ENCODE data around the gene TBX19. TPM values are rescaled to one million over a fixed set of nuclear protein-coding genes. Genes with fewer than 3 reads are reported as not detected.

TBX19 gene
- total and polyA plus RNA-seq, 2 experiments from 2014 or later: 0.57 to 1.9 TPM

DNA sequence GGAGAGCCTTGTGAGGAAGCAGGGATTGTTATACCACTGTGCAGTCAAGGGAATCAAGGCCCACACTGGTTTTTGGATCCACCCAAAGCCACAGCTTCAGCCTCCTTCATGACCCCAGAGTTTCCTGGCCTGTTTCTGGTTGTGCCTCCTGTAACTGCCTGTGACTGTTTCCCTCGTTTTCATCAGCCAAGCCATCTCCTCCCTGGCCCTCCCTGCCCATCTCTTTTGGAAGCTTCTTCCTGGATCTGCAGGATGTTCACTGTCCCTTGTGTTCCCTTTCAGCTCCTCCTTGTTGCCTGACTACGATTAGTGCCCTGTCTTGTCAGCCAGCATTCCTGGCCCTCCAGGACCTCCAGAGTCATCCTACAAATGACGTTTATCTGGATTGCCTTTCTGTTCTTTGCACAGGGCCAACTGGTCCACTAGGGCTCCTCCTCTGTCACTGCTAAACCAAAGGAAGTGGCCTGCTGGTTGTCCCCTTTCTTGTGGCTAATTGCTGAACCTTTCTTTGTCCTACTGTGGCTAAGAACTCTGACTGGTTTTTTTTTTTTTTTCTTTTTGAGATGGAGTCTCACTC lies 37.0 kb upstream of the TBX19 start:
- no peak for DNase-seq (ENCODE audit: low spot score)
- Histone ChIP-seq H3K4me2 (no peak overlapping the region), H3K79me2 (peaks cover 21% of the 10 kb centered on the region), H3K4me1 (ENCODE audit: insufficient read depth) (peaks cover 5% of the 10 kb centered on the region), H3K27me3 (no peaks in the 10 kb centered on the region), H4K20me1 (ENCODE audit: insufficient read depth, poor library complexity, severe bottlenecking) (no peaks in the 10 kb centered on the region), H3K4me3 (no peak overlapping the region), H3K27ac (peak overlapping the region; percentile 64), H3K36me3 (replicated peaks; ENCODE audit: insufficient read depth, low read depth) (peaks cover 4% of the 10 kb centered on the region), H3K9me2 (replicated peaks; ENCODE audit: insufficient read depth) (no peaks in the 10 kb centered on the region), H3K9me3 (ENCODE audit: low read depth) (no peaks in the 10 kb centered on the region), H2AFZ (no peak overlapping the region)
- TF ChIP-seq, protein P1, sequence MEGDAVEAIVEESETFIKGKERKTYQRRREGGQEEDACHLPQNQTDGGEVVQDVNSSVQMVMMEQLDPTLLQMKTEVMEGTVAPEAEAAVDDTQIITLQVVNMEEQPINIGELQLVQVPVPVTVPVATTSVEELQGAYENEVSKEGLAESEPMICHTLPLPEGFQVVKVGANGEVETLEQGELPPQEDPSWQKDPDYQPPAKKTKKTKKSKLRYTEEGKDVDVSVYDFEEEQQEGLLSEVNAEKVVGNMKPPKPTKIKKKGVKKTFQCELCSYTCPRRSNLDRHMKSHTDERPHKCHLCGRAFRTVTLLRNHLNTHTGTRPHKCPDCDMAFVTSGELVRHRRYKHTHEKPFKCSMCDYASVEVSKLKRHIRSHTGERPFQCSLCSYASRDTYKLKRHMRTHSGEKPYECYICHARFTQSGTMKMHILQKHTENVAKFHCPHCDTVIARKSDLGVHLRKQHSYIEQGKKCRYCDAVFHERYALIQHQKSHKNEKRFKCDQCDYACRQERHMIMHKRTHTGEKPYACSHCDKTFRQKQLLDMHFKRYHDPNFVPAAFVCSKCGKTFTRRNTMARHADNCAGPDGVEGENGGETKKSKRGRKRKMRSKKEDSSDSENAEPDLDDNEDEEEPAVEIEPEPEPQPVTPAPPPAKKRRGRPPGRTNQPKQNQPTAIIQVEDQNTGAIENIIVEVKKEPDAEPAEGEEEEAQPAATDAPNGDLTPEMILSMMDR (IDR thresholded peaks at IDR 0.05; ENCODE audit: poor library complexity): no peak
- TF ChIP-seq EZH2 (IDR thresholded peaks at IDR 0.05; ENCODE audit: borderline replicate concordance) (no peak), EZH2phosphoT487 (IDR thresholded peaks at IDR 0.05; ENCODE audit: low read depth, severe bottlenecking, unreplicated experiment) (no peak)
- 52% methylated on average over 3 of the region's 3 CpGs for WGBS (ENCODE audit: low lambda C conversion rate, missing lambda C conversion rate)

DNA sequence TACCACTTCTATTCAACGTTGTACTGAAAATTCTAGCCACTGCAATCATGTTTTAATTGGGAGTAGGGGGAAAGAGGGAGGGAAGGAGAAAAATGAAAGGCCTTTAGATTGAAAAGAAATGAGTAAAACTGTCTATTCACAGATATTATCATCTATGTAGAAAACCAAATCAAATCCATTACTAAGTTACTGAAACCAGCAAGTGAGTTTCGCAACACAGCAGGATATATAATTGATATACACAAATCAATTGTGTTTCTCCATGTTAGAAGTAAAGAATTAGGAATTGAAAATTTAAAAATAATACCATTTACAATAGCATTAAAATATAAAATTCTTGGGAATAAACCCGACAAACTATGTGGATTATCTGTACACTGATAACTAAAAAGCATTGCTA lies 35.6 kb upstream of the TBX19 start:
- H2AFZ ChIP-seq: no peak overlapping the region
- no peaks in the 10 kb centered on the region for H3K9me3 ChIP-seq (ENCODE audit: low read depth)
- H3K4me3 ChIP-seq: no peak overlapping the region
- no peaks in the 10 kb centered on the region for H4K20me1 ChIP-seq (ENCODE audit: insufficient read depth, poor library complexity, severe bottlenecking)
- H3K36me3 ChIP-seq (replicated peaks; ENCODE audit: insufficient read depth, low read depth): peaks cover 4% of the 10 kb centered on the region
- H3K79me2 ChIP-seq: peaks cover 34% of the 10 kb centered on the region
- DNase-seq (ENCODE audit: low spot score): no peak
- no peak overlapping the region for H3K27ac ChIP-seq
- TF ChIP-seq EZH2phosphoT487 (IDR thresholded peaks at IDR 0.05; ENCODE audit: low read depth, severe bottlenecking, unreplicated experiment) (no peak), EZH2 (IDR thresholded peaks at IDR 0.05; ENCODE audit: borderline replicate concordance) (no peak)
- TF ChIP-seq, protein P1 (IDR thresholded peaks at IDR 0.05; ENCODE audit: poor library complexity): no peak
- H3K9me2 ChIP-seq (replicated peaks; ENCODE audit: insufficient read depth): no peaks in the 10 kb centered on the region
- no peak overlapping the region for H3K4me2 ChIP-seq
- peaks cover 5% of the 10 kb centered on the region for H3K4me1 ChIP-seq (ENCODE audit: insufficient read depth)
- no peaks in the 10 kb centered on the region for H3K27me3 ChIP-seq
- 94% methylated on average over 3 of the region's 3 CpGs for WGBS (ENCODE audit: low lambda C conversion rate, missing lambda C conversion rate)

DNA sequence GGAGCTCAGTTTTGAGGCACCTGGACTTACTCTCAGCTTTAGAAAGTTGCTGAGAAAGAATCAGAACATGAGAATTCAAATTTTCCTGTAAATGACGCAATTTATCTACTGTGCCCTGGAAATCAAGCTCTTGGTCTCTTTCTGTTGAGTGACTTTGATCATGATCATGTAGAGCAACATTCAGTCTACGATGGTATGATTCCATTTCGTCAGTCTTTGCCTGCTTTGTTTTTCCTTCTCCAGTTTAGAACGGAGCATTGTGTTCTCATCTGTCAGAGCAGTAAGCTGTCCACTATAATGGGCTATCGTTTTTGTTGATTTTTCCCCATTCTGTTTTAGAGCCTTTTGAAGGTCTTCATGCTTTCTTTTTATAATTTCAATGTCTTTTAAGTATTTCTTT lies 34.2 kb upstream of the TBX19 start:
- H3K27me3 ChIP-seq: no peaks in the 10 kb centered on the region
- no peaks in the 10 kb centered on the region for H3K9me3 ChIP-seq (ENCODE audit: low read depth)
- peaks cover 5% of the 10 kb centered on the region for H3K4me1 ChIP-seq (ENCODE audit: insufficient read depth)
- peaks cover 39% of the 10 kb centered on the region for H3K79me2 ChIP-seq
- no peak overlapping the region for H3K4me3 ChIP-seq
- no peak overlapping the region for H3K27ac ChIP-seq
- H4K20me1 ChIP-seq (ENCODE audit: insufficient read depth, poor library complexity, severe bottlenecking): no peaks in the 10 kb centered on the region
- H3K9me2 ChIP-seq (replicated peaks; ENCODE audit: insufficient read depth): no peaks in the 10 kb centered on the region
- no peak for DNase-seq (ENCODE audit: low spot score)
- no peak overlapping the region for H2AFZ ChIP-seq
- WGBS (ENCODE audit: low lambda C conversion rate, missing lambda C conversion rate): 94% methylated on average over 5 of the region's 5 CpGs
- H3K4me2 ChIP-seq: no peak overlapping the region
- peaks cover 4% of the 10 kb centered on the region for H3K36me3 ChIP-seq (replicated peaks; ENCODE audit: insufficient read depth, low read depth)
- no peak for TF ChIP-seq EZH2 (IDR thresholded peaks at IDR 0.05; ENCODE audit: borderline replicate concordance)
- TF ChIP-seq, protein P1 (IDR thresholded peaks at IDR 0.05; ENCODE audit: poor library complexity): no peak
- no peak for TF ChIP-seq EZH2phosphoT487 (IDR thresholded peaks at IDR 0.05; ENCODE audit: low read depth, severe bottlenecking, unreplicated experiment)

Data from hepatocyte (in vitro differentiated cells).